Measurements from ENCODE around the gene EXTL1.
A peak's percentile ranks its signal among the peaks of the same experiment; 100 is the strongest.

The EXTL1 gene

DNA sequence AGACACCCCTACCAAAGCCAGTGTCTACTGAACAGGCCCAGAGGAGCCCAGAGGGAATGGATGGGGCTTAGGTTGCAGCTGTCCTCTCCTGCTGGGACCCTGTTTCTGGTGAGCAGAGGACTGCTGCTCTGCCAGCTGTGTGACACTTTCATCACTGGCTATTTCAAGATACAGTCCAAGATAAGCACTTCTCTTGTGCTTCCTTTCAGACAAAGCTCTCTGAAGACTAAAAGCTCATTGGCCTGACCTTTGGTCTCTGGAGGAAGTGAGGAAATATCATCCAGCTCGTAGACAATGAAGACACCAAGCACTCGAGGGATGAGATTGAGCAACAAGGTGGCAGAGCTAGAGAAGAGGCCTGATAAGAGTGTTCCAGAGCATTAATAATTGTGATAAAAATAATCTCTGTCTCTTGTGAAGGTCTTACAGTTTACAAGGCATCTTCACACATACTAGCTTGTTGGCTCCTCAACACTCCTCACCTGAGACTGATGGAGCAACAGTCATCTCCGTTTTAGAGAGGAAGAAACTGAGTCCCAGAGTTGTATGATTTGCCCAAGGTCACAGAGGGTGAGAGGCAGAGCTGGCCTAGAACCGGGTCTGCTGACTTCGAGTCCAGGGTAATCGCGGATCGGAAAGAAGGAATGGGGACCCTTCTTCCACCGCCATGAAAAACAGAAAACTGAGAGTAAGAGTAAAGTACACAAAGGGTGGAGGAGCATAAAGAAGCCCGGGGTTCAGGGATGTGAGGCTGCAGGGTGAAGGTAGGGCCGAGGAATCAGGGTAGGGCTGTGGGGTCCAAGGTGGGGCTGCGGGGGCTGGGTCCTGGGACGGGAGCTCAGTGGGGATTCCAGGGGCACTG is 24.4 kb upstream of the EXTL1 start:
- DNase-seq (ENCODE audit: low spot score) = no peak

- DNase-seq (ENCODE audit: low spot score) = peak; percentile 99
Observed at GRCh38 chr1:25997828-25998761, 23.5 kb upstream of the EXTL1 start, which contains the start of gene PAFAH2. PAFAH2 (minus strand) TSS chr1:25998063; CDS start chr1:25990816, 7,247 bp downstream.

DNA sequence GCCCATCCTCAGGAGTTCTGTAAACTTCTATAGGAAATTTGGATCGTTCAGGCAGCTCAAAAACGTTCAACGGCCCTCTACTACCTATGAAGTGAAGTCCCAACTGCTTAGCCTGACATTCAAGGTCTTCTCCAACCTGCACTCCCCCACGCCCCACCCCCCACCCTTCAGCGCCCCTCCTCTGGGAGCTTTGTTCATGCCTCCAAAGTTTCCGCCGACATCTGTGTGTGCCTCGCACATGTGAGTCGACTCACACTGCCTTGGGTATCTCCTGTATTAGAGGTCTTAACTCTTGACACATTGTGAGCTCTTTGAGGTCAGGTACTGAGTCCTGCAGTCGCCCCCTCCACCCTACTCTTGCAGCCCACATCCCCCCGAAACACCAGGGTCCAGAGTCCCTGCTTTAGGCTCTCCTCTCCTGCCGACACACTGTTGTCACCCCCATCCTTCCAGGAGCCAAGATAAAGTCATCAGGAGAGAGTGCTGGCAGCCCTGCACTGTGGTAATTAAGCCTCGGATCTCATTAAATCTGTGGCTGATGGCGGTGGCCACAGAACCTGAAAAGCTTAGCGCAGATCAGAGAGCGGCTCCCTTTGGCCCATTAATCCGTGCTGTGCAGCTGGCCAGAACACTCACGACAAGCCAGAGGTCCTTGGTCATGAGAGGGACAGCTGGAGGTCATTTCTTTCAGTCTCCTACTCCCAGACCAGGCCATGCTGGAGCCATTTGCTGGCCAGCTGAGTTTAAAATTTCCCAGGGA is 22.4 kb upstream of the EXTL1 start:
- no peak for DNase-seq (ENCODE audit: low spot score)

GRCh38 chr1:26003262-26003661 is 18.3 kb upstream of the EXTL1 start:
- DNase-seq (ENCODE audit: low spot score) = no peak

- DNase-seq (ENCODE audit: low spot score) = no peak
Observed at GRCh38 chr1:26003756-26004155, 17.8 kb upstream of the EXTL1 start.

DNA sequence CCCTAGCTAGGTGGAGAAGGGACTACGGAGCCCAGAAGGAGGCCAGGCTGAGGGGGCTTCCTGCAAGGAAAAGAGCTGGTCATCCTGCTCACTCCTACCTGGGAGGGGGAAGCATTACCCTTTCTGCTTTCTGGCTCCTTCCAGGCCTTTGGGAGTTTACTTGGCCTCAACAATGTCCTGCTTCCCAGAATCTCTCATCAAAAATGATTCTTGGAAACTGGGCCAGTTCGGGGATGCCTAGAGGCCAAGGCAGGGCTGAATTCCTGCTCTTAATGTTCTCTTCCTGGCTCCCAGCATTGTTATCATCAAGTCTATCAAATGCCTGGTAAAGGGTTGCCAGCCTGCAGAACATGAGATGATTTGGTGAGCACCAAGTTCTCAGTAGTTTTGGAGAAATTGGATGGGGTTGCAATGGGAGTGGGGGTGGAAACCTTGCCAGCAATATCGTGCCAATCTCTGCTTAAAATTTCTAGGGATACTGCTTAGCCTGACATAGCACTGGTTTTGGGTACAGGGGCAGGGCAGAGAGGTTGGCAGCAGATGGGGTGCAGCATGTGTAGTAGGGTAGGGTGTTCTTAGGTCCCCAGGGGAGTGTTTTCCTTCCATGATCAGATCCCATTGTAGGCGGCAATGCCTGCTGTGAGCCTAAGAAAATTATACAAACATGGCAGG is 16.0 kb upstream of the EXTL1 start:
- no peak for DNase-seq (ENCODE audit: low spot score)

DNA sequence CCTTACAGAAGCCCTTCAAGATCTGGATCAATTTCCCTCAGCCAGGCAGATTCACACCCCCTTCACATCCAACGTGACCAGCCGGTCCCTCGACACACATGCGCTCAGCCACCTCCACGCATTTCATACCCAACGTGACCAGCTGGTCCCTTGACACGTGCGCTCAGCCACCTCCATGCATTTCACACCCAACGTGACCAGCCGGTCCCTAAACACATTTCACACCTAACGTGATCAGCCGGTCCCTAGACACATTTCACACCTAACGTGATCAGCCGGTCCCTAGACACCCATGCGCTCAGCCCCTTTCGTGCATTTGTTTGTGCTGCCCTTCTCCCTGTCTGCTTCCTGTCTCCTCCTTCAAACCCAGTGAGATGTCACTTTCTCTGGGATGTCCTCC is 14.9 kb upstream of the EXTL1 start:
- DNase-seq (ENCODE audit: low spot score) = no peak

GRCh38 chr1:26009796-26010447 is 11.7 kb upstream of the EXTL1 start:
- peak; percentile 64 for DNase-seq (ENCODE audit: low spot score)

DNA sequence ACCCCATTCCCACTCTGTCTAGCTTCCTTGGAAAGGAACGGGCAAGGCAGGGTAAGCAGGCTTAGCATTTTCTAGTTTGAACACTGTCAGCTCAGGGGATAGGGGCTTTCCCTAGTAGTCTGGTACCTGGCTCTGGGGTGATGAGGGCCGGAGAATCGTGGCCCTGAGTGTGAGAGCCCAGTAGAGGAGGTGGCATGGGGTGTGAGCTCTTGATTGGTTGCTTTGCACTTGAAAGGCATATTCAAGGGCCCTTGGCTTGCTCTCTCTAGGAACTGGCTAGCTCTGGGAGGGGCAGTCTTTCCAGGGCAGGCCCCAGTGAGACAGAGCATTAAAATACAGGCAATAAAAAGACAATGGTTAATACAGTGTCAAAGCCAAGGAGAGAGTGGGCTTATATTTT is 10.8 kb upstream of the EXTL1 start:
- peak; percentile 76 for DNase-seq (ENCODE audit: low spot score)

DNA sequence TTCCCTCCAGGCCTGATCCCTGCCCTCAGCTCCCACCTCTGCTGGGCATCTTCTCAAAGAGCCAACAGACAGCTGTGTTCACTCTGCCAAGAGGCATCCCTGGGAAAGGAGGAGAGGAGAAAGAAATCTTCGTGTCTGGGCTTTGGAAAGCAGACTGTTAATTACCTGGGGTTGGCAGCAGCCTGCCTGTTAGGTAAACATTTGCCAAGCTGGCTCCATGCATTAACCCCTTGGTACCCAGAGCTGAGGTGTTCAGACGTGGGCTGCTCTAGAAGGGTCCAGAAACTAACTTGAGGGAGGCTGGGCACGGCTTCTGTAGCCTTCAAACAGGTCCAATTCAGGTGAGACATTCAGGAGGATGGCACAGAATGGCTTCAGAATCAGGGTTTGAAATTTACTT is 8.7 kb upstream of the EXTL1 start:
- DNase-seq (ENCODE audit: low spot score) = no peak

- no peak for DNase-seq (ENCODE audit: low spot score)
Observed at GRCh38 chr1:26014179-26014578, 7.4 kb upstream of the EXTL1 start.

DNA sequence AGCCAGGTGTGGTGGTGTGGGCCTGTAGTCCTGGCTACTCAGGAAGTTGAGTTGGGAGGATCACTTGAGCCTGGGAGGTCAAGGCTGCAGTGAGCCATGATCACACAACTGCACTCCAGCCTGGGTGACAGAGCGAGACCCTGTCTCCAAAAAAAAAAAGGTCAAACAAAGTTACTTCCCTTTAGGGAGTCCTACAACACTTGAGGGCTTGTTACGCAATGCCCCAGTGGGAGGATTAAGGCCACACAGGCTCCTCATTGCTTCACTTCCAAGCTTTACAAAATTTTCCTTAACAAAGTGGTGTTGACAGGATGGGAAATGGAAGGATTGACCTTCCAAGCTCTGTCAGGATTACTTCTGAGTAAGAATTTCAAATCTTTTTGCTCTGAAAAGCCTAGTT is 6.2 kb upstream of the EXTL1 start:
- DNase-seq (ENCODE audit: low spot score) = peak; percentile 92

DNA sequence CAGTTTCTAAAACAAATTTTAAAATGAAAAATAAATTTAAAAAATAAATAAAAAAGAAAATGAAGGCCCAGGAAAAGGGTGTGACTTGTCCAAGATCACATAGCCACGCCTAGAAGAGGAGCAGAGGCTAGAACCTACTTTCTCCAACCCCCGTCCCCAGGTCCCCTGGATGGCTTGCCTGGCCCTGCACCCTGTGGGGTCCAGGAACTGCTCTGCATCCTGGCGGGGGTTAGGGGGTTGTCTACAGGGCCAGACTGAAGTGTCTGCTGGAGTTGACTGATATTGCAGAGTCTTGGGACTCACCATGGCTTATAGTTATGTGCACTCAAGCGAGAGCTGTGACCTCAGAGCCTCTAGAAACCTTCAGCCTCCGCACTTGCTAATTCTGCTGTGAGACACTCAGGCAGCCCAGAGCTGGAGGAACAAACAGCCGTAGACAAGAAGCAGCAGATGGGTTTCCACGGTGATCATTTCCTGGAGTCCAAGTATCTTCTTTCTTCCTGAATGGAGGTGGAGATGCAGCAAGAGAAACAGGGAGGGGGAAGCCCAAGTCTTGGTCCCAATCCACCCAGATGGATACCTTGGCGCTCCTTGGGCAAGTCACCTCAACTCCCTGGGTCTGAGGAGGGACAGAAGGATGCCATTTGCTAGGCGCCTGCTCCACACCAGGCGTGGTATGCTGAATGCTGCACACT is 5.2 kb upstream of the EXTL1 start:
- peak; percentile 72 for DNase-seq (ENCODE audit: low spot score)

- DNase-seq (ENCODE audit: low spot score) = no peak
Observed at GRCh38 chr1:26016953-26017545, 4.5 kb upstream of the EXTL1 start.

DNA sequence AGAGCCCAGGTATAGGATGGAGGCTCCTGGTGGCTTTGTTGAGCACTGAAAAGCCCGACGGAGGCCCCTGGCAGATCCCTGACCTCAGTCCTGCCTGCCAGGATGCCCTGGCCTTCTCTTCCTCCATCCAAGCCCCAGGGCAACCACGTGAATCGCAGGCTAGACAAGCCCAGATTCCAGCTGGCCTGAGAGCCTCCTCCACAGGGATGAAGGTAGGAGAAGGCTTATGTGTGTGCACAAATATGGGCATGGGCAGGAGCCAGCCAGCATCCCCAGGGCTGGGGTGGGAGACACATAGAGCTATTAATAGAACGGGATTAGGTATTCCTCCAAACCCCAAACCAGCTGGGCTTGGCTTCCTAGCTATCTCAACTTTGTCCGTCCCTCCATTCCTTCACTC is 4.0 kb upstream of the EXTL1 start:
- DNase-seq (ENCODE audit: low spot score) = peak; percentile 48

DNA sequence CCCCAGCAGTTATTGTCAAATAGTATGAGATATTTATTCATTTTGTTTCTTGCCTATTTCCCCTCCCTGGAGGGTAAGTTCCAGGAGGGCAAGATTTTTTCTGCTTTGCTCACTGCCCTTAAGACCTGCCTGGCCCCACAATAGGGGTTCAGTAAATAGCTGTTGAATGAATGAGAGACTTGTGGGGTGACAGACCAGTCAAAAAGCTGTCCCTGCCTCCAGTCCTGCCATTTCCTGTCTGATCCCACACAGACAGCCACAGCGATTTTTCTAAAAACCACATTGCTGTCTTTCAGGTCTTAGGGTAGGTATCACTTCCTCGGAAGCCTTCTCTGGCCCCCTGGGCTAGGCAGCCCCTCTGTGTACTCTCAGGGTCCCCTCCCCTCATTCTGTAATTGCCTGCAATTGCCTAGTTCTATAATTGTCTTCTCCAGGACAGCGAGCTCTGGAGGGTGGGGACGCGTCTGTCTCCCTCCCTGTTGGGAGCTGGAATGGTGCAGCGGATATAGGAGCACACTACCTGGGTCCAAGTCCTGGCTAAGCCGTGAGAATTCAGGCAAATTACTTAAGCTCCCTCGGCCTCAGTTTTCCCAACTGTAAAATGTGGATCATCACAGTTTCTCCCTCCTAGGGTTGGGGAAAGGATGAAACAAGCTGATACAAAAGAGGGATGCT is 1.8 kb upstream of the EXTL1 start:
- peak; percentile 66 for DNase-seq (ENCODE audit: low spot score)

DNA sequence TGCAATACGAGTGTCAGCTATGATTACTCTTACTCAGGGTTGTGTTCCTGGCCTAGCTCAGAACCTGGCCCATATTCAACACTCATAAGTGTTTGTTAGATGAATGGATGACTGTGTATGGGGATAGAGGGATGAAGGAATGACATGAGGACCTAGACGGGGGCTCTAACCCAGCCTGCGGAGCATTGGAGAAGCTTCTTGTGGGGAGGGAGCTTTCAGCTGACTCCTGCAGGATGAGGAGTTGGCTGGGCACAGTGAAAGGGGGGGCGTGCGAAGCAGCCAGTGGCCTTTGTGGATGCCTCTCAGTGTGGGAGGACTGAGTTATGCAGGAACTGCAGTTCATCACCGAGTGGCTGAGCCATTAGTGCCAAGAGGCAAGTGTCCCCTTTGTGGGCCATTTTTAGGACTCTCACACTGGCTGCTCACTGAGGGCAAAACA is 1.2 kb upstream of the EXTL1 start:
- DNase-seq (ENCODE audit: low spot score) = peak; percentile 29

DNA sequence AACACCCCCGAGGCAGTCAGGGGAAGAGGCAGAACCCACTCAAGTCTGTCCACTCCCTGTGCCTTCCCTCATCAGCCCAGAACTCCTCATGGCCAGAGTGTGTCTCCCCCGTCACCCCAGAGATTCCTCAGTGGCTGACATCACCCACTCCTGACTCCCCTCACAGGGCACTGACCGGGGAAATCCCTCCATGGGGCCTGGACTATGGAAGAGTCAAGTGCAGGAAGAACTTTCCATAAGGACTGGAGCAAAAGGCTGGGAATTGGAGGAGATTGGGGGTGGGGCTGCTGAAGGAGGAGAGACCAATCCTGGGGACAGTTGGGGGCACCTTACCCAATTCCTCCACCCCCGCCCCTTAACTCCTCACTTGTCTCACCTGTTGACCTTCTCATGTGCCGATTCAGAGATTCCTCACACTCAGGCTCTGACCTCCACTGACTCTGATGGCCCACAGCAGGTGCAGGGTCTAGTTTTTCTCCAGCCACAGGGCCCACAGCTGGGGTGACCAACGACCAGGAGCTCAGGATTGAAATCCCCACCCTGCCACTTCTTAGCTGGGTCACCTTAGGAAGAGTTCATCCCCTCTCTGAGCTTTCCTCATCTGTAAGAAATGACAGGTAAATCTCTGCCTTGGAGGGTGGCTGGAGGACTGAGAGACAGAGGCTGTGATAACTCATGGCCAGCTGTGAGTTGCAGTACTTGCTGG is 481 bp upstream of the EXTL1 start:
- peak; percentile 70 for DNase-seq (ENCODE audit: low spot score)

DNA sequence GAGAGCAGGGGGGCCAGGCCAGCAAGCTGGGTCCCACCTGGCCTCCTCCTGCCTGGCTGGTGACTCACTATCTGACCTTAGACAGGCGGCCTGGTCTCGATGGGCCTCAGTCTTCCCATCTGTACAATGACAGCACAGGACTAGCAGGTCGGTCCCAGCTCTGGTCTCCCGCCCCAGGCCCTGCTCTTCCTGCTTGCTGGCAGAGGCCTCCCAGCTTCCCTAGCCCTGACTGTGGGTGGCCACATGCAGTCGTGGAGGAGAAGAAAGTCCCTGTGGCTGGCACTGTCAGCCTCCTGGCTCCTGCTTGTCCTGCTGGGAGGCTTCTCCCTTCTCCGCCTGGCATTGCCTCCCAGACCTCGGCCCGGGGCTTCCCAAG is 817 bp downstream of the EXTL1 start:
- DNase-seq (ENCODE audit: low spot score) = no peak
